NCI-H2029 treated with DMSO at 0.1 percent for 48 hours (cell line): ENCODE measurements around the gene ABHD17C.
"Not testable (repeated sequence)": the region's sequence is repeated elsewhere in the genome, so short reads cannot be mapped to it uniquely, and the experiment has no call there.

Experiments
- DNase-seq: peaks from one replicate; lab custom pipeline; 2025; lab: John Stamatoyannopoulos, UW

The ABHD17C gene

GRCh38 chr15:80730926-80731325 is 35.8 kb downstream of the ABHD17C start:
- no peak for DNase-seq

GRCh38 chr15:80732167-80732566 is 37.1 kb downstream of the ABHD17C start:
- DNase-seq = no peak

GRCh38 chr15:80732818-80733217 is 37.7 kb downstream of the ABHD17C start:
- DNase-seq = no peak

GRCh38 chr15:80733460-80733859 is 38.4 kb downstream of the ABHD17C start:
- DNase-seq = no peak

- DNase-seq = no peak
These were observed 40.2 kb downstream of the ABHD17C start for GRCh38 chr15:80735344-80735743.

- DNase-seq = no peak
These were observed 41.5 kb downstream of the ABHD17C start for GRCh38 chr15:80736560-80736959.

GRCh38 chr15:80739919-80740318 is 44.8 kb downstream of the ABHD17C start:
- DNase-seq = no peak

GRCh38 chr15:80742081-80742480 is 47.0 kb downstream of the ABHD17C start:
- no peak for DNase-seq

- DNase-seq = no peak
These were observed 48.2 kb downstream of the ABHD17C start for GRCh38 chr15:80743189-80743833.

GRCh38 chr15:80744415-80744814 is 49.3 kb downstream of the ABHD17C start:
- DNase-seq = no peak

GRCh38 chr15:80744826-80745225 is 49.7 kb downstream of the ABHD17C start:
- no peak for DNase-seq

- no peak for DNase-seq
These were observed 50.8 kb downstream of the ABHD17C start for GRCh38 chr15:80745888-80746287.

GRCh38 chr15:80747317-80748053 is 52.4 kb downstream of the ABHD17C start:
- no peak for DNase-seq

- no peak for DNase-seq
These were observed 54.5 kb downstream of the ABHD17C start for GRCh38 chr15:80749589-80749988.

- no peak for DNase-seq
These were observed 55.5 kb downstream of the ABHD17C start for GRCh38 chr15:80750575-80750974.

- DNase-seq = no peak
These were observed 57.1 kb downstream of the ABHD17C start for GRCh38 chr15:80752204-80752603.

GRCh38 chr15:80753161-80753560 is 58.1 kb downstream of the ABHD17C start:
- no peak for DNase-seq

- DNase-seq = no peak
These were observed 58.9 kb downstream of the ABHD17C start for GRCh38 chr15:80754014-80754413.

- DNase-seq = no peak
These were observed 60.8 kb downstream of the ABHD17C start for GRCh38 chr15:80755885-80756284.

- no peak for DNase-seq
These were observed 63.1 kb downstream of the ABHD17C start for GRCh38 chr15:80758130-80758745.

- DNase-seq = no peak
These were observed 65.8 kb downstream of the ABHD17C start for GRCh38 chr15:80760960-80761359.

GRCh38 chr15:80761754-80762153 is 66.6 kb downstream of the ABHD17C start:
- no peak for DNase-seq

GRCh38 chr15:80763235-80763634 is 68.1 kb downstream of the ABHD17C start:
- not testable (repeated sequence) for DNase-seq
